Measurements from ENCODE around the gene AKR7A2.
"Not testable (repeated sequence)": the region's sequence is repeated elsewhere in the genome, so short reads cannot be mapped to it uniquely, and the experiment has no call there.

The AKR7A2 gene

GRCh38 chr1:19324665-19324990 is 12.7 kb upstream of the AKR7A2 start:
- no peak for DNase-seq

- no peak for DNase-seq
These were observed 12.2 kb upstream of the AKR7A2 start for GRCh38 chr1:19323987-19324664.

DNA sequence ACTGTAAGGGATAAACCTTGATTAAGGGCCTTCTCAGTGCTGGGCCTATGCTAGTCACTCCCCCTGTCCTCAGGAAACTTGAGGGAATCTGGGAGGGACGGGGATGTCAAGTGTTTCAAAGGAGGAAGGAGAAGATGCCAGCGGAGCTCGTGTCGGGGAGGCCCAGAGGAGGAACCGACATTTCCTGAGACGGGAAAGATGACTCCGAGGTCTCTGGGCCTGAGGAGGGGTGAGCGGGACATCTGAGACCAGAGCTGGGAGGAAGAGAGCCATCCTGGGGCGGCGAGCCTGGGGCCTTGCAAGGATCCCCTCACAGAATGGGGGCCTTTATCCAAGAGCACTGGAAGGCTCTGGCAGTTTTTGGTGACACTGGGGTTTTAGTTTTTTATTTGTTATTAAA is 10.5 kb upstream of the AKR7A2 start:
- no peak for DNase-seq

- DNase-seq, result no peak
These were observed 9.1 kb upstream of the AKR7A2 start for GRCh38 chr1:19321071-19321470.

DNA sequence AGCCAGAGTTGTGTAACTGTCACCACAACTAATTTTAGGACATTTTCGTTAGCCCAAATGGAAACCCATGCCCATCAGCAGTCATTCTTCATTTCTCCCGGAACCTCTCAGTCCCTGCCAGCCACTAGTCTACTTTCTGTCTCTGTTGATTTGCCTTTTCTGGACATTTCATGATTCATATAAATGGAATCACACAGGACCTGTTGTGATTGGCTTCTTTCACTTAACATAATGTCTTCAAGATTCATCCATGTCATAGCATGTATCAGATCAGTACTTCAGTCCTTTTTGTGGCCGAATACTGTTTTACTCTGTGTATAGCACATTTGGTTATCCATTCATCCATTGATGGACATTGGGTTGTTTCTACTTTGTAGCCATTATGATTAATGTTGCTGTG is 7.3 kb upstream of the AKR7A2 start:
- no peak for DNase-seq

DNA sequence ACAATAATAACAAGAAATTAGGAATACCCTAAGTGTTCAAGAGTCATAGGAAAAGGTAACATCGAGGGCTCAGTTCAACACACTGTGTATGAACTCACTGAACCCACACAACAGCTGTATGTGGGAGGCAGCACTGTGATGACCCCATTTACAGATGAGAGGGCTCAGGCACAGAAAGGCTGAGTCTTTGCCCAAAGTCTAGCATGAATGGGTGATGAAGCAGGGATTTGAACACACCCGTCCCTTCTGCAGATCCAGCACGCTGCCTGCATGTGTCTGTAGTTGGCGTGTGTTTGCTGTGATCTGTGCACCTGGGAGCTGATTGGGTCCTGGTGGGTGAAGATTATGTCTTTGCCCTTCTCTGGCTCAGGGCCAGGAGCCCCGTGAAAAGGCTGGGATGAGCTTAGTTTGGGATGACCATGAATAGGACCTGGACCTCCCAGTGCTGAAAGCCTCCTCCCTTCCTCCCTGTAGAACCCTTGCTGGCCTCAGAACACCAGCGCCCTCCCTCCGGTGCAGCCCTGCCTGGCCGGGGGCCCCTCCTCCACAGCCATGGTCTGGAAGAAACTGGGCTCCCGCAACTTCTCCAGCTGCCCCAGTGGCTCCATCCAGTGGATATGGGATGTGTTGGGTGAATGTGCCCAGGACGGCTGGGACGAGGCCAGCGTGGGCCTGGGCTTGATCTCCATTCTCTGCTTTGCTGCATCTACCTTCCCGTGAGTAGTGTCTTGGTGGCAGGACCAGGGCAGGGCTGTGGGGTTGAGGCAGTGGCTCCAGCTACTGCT is 5.4 kb upstream of the AKR7A2 start:
- DNase-seq, result no peak

DNA sequence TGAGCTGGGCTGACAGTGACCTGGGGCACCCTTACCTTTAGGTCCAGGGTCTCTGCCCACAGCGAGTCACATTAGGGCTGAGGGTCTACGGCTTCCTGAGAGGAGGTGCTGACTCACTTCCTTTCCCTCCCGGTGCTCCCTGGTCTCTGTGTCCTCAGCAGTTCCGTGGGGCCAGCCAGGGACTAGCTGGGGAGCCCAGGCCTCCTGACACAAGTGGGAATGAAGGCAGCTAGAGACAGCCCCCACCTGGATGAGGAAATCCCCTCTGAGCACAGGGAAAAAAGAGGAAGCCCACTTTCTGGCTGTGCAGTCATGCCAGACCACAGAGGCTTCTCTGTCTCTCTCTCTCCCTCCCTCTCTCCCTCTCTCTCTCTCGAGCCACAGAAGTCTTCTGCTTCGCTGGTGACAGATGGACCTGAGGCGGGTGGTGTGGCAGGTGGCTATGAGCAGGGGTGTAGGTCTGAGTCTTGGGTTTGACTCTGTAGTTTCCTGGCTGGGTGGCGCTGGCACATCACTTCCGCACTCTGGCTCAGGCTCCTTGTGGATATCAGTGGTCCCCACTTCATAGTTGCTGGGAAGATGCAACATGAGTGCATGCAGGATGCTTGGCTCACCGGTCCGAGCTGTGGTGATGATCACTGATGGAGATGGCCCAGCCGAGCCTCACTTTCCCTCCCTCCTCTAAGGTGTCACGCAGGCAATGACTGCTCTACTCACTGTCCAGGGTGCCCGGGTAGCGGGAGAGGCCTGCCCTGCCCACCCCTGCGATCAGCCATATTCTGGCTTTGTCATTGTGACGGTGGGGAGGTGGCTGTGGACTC is 3.6 kb upstream of the AKR7A2 start:
- DNase-seq, result peak; percentile 52

DNA sequence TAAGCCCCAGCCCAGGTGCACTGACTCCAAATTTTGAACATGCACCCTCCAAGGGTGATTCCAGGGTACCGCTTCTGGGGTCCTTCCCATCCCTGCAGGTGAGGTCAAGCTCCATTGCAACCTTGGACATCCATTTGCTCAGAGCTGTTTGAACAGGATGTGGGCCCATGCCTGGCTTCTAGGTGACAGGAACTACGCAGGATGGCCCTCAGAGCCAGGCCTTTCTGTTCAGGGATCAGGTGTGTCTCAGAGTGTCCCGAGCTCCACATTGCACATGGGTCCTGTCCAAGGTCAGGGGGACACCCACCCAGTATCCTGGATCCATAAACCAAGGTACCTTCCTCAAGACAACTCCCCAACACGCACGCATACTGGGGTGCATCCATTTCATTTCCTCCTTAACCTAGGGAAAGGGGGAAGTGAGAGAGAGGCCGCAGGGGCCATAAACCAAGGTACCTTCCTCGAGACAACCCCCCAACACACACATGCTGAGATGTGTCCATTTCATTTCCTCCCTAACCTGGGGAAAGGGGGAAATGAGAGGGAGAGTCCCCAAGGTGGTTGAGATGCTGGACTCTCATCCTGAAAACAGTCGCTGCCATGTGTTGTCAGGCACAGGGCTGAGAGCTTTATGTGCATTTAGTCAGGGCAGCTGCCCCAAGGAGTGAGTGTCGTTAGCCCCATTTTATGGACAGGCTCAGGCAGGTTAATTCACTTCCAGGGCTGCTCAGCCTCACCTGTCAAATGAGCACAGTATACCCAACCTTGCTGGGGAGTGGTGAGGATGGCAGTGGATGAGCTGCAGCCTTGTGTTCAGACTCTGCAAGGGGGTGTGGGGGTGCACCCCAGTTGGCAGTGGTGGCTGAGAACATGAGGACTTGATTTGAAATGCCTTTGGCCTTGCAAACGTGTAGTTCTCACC is 2.3 kb upstream of the AKR7A2 start:
- no peak for DNase-seq

GRCh38 chr1:19313636-19313959 is 1.7 kb upstream of the AKR7A2 start:
- DNase-seq, result no peak

GRCh38 chr1:19312782-19313635 is 1.1 kb upstream of the AKR7A2 start:
- DNase-seq, result no peak

- DNase-seq, result no peak
These were observed 427 bp downstream of the AKR7A2 start for GRCh38 chr1:19311503-19311930.

GRCh38 chr1:19310720-19311502 is 1.0 kb downstream of the AKR7A2 start:
- peak; percentile 5 for DNase-seq

GRCh38 chr1:19310061-19310460 is 1.9 kb downstream of the AKR7A2 start:
- DNase-seq, result no peak

DNA sequence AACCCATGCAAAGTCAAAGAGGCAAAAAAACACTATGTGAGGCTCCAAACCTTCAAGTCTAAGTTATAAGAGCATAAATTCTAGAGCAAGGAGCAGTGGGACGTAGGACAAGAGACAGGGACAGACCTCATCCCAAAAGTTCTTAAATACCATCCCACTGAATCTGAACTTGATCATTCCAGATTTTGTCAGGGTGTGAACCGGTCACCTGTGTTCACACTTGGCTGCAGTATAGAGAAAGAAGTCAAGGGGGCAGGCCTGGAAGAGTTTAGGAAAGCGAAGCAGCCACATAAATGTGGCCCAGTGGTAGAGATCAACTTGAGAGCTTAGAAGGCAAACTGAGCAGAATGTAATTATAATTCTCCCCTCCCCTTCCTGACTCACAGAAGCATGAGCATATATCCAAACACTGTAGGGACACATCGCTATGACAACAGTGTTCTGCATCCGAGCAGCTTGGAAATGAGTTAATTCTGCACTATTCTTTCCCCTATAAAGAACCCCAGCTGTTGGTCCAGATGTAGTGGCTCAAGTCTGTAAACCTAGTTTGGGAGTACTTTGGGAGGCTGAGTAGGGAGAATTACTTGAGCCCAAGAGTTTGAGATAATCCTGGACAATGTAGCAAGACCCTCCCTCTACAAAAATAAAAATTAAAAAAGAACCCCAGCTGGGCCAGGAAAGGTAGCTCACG is 2.7 kb downstream of the AKR7A2 start:
- peak; percentile 59 for DNase-seq

GRCh38 chr1:19308509-19308907 is 3.4 kb downstream of the AKR7A2 start:
- DNase-seq, result no peak

- DNase-seq, result no peak
These were observed 4.0 kb downstream of the AKR7A2 start for GRCh38 chr1:19307794-19308508.

DNA sequence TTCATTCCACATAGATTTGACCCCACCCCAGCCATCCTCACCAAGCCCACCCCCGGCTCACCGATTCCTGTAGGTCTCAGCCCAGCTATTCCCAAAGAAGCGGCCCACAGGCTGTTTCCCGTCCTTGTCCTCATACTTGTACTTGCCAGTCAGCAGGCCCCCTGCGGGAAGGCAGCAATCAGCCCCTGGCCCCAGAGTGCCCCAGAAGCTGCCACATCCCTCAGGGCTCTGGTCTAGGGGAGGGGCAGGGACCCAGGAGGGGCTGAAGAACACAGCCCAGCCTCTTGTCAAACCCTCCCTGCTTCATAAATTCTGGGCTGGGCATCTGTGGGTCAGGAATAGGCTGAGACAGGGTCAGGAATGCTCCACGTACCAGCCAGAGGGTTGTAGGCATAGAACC is 5.0 kb downstream of the AKR7A2 start:
- no peak for DNase-seq

DNA sequence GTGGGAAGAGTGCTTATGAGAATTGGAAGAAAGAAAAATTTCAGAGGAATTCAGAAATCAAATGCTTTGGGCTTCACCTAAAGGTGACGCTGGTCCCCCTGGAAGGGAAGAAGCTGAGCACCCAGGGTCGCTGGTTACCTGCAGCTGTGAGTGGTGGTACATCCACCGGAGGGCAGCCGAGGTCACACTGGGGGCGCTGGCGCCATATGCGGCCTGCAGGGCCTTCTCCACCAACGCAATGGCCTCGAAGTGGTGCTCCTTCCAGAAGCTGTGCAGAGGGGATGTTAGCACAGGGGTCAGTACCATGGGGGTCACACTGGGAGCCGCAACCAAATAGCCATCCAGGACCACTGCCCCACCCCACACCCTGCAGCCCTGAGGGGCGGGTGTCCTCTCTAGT is 6.1 kb downstream of the AKR7A2 start:
- DNase-seq, result no peak

DNA sequence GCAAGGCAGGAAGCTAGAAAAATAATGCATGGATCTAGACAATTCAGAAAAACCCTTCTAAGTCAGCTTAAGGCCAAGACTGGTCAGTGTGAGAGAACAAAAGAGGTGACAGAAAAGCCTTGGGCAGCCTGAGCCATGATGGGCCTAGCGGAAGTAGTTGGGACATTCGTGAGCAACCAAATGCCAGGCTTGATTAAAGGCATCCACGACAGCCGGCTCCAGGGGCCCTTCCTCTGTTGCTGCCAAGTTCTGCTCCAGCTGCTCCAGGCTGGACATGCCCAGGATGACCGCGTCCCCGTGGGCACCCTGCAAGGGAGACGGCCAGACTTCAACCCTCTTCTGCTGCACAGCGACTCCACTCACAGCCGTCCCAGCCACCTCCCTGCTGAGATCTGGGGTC is 7.9 kb downstream of the AKR7A2 start:
- not testable (repeated sequence) for DNase-seq

DNA sequence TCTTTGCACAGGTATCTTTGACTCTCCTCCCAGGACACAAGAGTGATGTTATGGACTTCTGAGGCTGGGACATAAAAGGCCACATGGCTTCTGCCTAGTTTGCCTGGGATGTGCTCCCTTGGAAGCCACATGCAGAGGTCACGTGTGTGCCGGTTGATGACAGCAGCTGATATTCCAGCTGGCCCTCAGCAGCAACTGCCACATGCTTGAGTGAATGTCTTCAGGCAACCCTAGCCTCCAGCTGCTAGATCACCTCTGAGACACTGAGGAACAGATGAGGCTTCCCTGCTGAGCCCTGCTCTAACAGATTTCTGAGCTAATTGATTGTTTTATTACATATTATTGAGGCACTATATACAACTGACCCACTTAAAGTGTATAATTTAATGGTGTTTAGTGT is 11.7 kb downstream of the AKR7A2 start:
- no peak for DNase-seq

Data from HCEC 1CT (cell line).